ENCODE data around the gene PJA2.

Gene PJA2

GRCh38 chr5:109347252-109347888 lies 62.4 kb downstream of the PJA2 start:
- FAIRE-seq = no peak
- DNase-seq (ENCODE audit: insufficient read length, low spot score) = no peak
- no peak for TF ChIP-seq POLR2A (IDR thresholded peaks at IDR 0.05; ENCODE audit: low read depth, low read length)

- FAIRE-seq (no peak), DNase-seq (ENCODE audit: insufficient read length, low spot score) (no peak)
- no peak for TF ChIP-seq POLR2A (IDR thresholded peaks at IDR 0.05; ENCODE audit: low read depth, low read length)
These were observed 64.1 kb downstream of the PJA2 start for GRCh38 chr5:109345699-109346098.

GRCh38 chr5:109340351-109340750 lies 69.4 kb downstream of the PJA2 start:
- FAIRE-seq (no peak), DNase-seq (ENCODE audit: insufficient read length, low spot score) (no peak)
- no peak for TF ChIP-seq POLR2A (IDR thresholded peaks at IDR 0.05; ENCODE audit: low read depth, low read length)

GRCh38 chr5:109335114-109335513 lies 74.7 kb downstream of the PJA2 start:
- no peak for FAIRE-seq
- DNase-seq (ENCODE audit: insufficient read length, low spot score) = no peak
- no peak for TF ChIP-seq POLR2A (IDR thresholded peaks at IDR 0.05; ENCODE audit: low read depth, low read length)

GRCh38 chr5:109334056-109334455 lies 75.7 kb downstream of the PJA2 start:
- no peak for FAIRE-seq
- TF ChIP-seq POLR2A (IDR thresholded peaks at IDR 0.05; ENCODE audit: low read depth, low read length) = no peak

GRCh38 chr5:109329333-109330237 lies 80.2 kb downstream of the PJA2 start:
- DNase-seq (ENCODE audit: insufficient read length, low spot score) = peak; percentile 39
- FAIRE-seq = peak; percentile 84
- TF ChIP-seq POLR2A (IDR thresholded peaks at IDR 0.05; ENCODE audit: low read depth, low read length) = no peak

More at GRCh38 chr5:109334056-109334455, 75.7 kb downstream of the PJA2 start:
- DNase-seq (ENCODE audit: insufficient read length, low spot score) = no peak

- FAIRE-seq (no peak), DNase-seq (ENCODE audit: insufficient read length, low spot score) (no peak)
- no peak for TF ChIP-seq POLR2A (IDR thresholded peaks at IDR 0.05; ENCODE audit: low read depth, low read length)
These were observed 81.1 kb downstream of the PJA2 start for GRCh38 chr5:109328626-109329025.

- DNase-seq (ENCODE audit: insufficient read length, low spot score) (no peak), FAIRE-seq (no peak)
- TF ChIP-seq POLR2A (IDR thresholded peaks at IDR 0.05; ENCODE audit: low read depth, low read length) = no peak
These were observed 82.2 kb downstream of the PJA2 start for GRCh38 chr5:109327570-109327969.

- no peak for FAIRE-seq
- no peak for TF ChIP-seq POLR2A (IDR thresholded peaks at IDR 0.05; ENCODE audit: low read depth, low read length)
- no peak for DNase-seq (ENCODE audit: insufficient read length, low spot score)
These were observed 82.9 kb downstream of the PJA2 start for GRCh38 chr5:109326919-109327318.

- no peak for TF ChIP-seq POLR2A (IDR thresholded peaks at IDR 0.05; ENCODE audit: low read depth, low read length)
- DNase-seq (ENCODE audit: insufficient read length, low spot score) = no peak
- FAIRE-seq = no peak
These were observed 84.3 kb downstream of the PJA2 start for GRCh38 chr5:109325456-109325855.

- TF ChIP-seq POLR2A (IDR thresholded peaks at IDR 0.05; ENCODE audit: low read depth, low read length) = no peak
- DNase-seq (ENCODE audit: insufficient read length, low spot score) (no peak), FAIRE-seq (no peak)
These were observed 84.8 kb downstream of the PJA2 start for GRCh38 chr5:109324931-109325330.

GRCh38 chr5:109324351-109324750 lies 85.4 kb downstream of the PJA2 start:
- no peak for FAIRE-seq

GRCh38 chr5:109322694-109323093 lies 87.1 kb downstream of the PJA2 start:
- TF ChIP-seq POLR2A (IDR thresholded peaks at IDR 0.05; ENCODE audit: low read depth, low read length) = no peak
- FAIRE-seq (no peak), DNase-seq (ENCODE audit: insufficient read length, low spot score) (no peak)

More at GRCh38 chr5:109324351-109324750, 85.4 kb downstream of the PJA2 start:
- TF ChIP-seq POLR2A (IDR thresholded peaks at IDR 0.05; ENCODE audit: low read depth, low read length) = no peak
- no peak for DNase-seq (ENCODE audit: insufficient read length, low spot score)

- FAIRE-seq (no peak), DNase-seq (ENCODE audit: insufficient read length, low spot score) (no peak)
These were observed 90.4 kb downstream of the PJA2 start for GRCh38 chr5:109319351-109319750.

More at GRCh38 chr5:109319351-109319750, 90.4 kb downstream of the PJA2 start:
- no peak for TF ChIP-seq POLR2A (IDR thresholded peaks at IDR 0.05; ENCODE audit: low read depth, low read length)

Measured in H54 (cell line).